CD4-positive, alpha-beta T cell treated with Interleukin-17A for 4 hours (primary cell): ENCODE results near the gene LEPR.

Source experiments
- DNase-seq: peaks from one replicate; pipeline ENCODE4 v3.0.0-alpha.2; 2020; ENCODE audit warnings: mixed read lengths

The LEPR gene

DNA sequence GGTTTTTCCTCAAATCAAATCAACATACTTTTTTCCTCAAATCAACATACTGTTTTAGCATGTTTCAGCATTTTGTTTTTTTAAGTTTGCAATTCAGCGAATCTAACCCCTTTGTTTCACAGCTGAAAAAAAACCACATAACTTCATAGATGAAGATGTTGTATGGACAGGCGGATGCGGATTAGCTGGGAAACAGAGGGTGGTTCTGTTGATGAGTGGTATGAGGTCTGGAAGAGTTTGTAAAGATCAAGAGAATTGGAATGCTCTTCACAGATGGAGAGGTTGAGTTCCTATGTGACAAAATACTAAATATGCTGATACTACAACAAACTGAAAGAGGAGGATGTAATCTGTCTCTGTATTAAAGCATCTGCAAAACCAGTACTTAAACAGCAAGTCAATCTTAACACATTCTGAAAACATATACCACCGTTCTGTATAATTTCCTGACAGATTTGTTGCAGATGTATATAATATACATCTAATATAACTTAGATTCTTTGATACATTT, 10.6 kb upstream of the LEPR start:
- no peak for DNase-seq

DNA sequence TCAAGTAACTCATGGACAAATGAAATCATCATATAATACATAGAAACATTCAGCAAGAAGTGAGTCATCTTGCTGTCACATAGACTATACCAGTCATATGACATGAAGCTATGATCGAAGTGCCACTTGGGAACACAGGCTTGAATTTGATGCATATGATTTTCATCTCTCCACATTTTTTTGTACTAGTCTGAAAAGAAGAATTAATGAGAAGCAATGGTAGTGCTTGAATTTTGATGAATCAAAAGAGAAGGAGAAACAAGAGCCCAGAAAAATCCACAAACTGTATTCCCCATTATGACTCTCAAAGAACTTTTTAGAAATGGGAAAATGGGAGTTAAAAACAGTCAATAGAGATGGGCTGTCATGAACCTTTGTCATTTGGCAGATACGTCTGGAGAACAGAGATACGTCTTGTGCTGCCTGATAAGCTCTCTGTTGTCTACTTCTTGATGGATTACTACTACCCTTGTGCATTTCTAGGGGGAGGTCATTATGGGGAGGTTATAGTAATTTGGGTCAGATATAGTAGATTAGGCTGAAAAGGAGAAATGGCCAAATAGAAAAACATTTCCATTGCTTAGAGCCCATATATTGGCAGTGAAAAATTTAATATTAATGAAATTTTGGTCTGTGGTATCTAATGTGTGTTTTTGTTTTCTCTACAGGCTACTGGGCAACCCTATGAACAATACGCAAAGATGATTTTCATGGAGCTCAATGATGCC, 8.0 kb upstream of the LEPR start:
- DNase-seq = no peak

DNA sequence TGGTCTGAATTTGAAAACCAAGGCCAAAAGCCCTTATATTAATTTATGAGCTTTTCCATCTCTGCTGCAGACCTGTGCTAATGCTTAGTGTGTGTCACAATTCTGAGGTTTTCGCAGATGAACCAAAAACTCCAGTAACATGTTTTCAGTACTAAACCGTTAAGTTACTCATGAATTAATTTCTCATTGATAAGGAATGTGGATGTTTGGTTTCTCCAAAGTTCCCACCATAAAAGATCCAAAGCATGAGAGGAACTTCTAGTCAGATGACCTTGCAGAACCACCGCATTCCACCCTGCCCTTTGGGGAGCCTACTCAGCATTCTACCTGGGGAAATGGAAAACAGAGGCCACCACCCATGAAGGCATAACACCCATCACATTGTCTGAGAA, 7.5 kb upstream of the LEPR start:
- DNase-seq = no peak

- DNase-seq = no peak
These were observed 5.9 kb upstream of the LEPR start for GRCh38 chr1:65414538-65414937.

DNA sequence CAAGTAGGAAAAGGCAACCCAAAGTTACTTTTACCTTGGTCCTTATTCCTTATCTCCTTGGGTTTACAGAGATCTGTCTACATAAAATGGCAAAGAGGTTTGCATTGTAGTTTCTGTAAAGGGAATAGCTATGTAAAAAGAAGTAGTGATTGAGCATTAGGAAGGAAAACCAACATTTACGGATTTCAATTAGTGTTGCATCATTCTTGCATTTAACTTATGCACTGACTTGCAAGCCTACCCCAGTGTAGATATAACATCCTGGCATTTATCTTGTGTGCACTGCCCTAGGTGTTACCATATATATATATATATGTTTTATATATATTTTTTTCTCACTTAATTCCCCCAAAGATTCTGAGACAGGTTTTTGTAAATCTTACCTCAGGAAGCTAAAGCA, 3.7 kb upstream of the LEPR start:
- DNase-seq = no peak

- DNase-seq = no peak
These were observed 2.7 kb upstream of the LEPR start for GRCh38 chr1:65417729-65418128.

DNA sequence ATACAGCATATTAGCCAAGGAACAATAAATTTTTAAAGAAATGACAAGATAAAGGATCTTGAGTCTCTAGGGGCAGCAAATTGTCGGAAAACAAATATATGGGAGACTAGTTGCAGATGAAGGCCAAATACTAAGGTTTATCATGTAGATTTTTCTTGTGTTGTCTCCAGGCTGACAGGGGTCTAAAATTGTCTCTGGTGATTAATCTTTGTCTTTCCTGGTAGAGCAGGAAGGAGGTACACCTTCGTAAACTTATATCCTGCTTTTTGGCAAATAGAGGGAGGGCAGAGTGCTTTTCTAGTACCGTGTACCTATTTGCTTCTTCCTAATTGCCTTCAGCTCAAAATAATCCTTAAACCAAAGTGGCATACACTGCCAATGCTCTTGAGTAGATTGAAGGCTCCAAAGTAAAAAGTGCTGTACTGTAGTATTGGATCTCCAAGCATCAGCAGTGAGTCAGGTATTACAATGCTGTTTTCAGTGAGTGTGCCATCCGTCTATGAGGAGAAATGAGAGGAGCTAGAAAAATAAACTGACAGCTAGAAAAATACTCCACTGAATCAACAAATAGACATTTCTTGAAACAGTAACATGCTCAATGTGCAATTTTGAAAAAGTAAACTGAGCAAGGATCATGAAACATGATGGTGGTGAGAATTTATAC, 1.8 kb upstream of the LEPR start:
- DNase-seq = no peak

- DNase-seq = peak; percentile 99
These were observed 533 bp upstream of the LEPR start for GRCh38 chr1:65419681-65420589.

- no peak for DNase-seq
These were observed 1.0 kb downstream of the LEPR start for GRCh38 chr1:65421351-65422025.

- no peak for DNase-seq
These were observed 2.1 kb downstream of the LEPR start for GRCh38 chr1:65422241-65423203.

DNA sequence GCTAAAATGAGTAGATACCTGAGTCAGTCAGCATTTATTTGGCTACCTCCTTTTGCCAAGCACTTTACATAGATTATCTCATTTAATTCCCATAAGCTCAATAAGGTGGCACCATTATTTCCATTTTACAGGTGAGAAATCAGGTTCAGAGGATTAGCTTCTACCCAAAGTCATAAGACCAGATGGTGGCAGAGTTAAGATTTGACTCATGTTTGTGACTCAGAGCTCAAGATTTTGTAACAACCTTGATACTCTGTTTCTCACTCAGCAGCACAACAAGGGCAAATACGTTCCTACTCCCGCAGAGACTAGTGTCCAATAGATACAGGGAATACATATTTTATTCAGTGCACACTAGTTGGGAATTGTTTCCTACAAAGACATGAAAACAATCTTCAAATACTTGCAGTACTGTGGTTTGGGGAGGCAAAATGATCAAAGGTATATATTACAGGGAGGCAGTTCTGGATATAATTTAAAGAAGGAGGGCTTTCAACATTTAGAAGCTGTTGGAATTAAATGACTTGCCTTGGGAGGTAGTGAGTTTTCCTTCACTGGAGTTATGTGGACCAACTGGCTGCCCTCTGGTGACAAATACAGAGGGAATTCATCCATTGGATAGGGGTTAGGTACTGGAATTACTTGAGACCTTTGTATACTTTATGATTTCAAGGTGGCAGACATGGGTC, 3.6 kb downstream of the LEPR start:
- DNase-seq = no peak

GRCh38 chr1:65424573-65424889, 4.1 kb downstream of the LEPR start:
- DNase-seq = no peak

DNA sequence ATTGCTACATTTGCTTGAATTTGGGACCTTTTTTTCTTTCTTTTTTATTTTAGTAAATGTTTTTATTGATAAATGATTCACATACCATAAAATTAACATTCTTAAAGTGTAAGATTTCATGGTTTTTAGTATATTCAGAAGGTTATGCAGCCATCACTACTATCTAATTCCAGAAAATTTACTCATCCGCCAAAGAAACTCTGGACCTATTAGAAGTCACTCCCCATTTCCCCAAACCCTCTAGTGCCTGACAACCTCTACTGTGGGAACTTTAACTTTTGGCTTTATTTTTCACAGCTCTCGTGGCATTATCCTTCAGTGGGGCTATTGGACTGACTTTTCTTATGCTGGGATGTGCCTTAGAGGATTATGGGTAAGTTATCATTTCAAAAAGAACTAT, 4.5 kb downstream of the LEPR start:
- DNase-seq = no peak

DNA sequence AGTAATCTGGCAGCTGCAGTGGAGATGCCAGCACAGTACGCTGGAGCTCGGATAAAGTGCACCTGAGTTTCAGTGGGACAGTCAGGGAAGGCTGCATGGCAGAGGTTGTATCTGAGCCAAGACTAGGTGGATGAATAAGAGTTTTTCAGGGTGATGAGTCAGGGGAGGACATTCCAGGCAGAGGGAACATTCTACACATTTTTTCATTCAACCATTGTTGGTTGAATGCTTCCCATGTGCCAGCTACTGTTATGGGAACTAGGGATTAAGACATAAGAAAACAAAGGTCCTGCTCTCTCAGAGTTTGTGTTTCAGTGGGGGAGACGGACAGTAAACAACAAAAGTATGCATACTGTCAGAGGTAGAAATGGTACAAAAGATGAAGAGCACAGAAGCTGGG, 5.2 kb downstream of the LEPR start:
- no peak for DNase-seq

- no peak for DNase-seq
These were observed 8.6 kb downstream of the LEPR start for GRCh38 chr1:65429078-65429477.

DNA sequence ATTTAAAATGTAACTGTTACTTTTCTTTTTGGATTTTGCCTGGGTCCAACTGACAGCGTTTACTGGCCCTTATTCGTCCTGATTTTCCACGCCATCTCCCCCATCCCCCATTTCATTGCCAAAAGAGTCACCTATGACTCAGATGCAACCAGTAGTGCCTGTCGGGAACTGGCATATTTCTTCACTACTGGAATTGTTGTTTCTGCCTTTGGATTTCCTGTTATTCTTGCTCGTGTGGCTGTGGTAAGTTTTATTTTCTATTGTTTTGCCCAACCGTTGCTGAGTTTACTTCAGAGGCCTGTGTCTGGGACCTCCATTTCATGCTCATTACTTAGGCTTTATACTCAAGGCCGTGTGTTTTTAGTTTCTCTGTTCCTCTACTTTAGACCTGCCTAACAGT, 9.3 kb downstream of the LEPR start:
- DNase-seq = no peak

GRCh38 chr1:65431111-65431705, 10.7 kb downstream of the LEPR start:
- DNase-seq = no peak

DNA sequence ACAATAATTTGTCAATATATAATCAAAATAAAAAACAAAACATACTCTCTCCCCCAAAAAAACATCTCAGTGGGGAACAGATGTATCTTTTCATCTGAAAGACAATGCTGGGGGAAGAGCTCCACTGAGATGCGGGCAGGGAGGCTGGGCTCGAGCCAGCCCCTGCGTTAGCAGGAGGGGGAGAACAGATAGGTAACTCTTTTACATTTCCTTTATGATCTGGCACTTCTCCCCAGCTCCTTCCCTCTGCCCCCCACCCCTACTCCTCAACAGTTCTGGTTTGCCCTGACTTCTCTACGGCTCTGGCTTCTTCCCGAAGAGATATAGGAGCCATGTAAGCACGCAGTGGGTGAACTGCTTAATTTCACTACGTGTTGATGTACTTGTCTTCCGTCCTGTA, 12.4 kb downstream of the LEPR start:
- DNase-seq = no peak

DNA sequence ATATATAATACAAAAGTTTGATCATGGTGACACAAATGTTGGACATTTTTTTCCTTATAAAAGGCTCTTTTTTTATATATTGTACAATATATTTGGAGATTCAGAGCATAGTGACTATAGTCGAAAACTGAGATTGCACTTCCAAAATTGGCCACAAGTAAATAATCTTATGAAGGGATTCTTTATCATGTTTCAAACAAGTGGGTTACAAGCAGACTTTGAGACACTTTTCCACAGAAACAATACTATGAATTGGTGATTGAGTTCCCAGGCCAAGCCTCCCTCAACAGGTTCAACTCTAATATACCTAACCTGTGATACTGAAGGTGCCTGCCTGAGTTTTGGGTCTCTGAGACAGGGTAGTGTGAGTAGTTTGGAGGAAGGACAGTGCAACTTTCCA, 13.8 kb downstream of the LEPR start:
- no peak for DNase-seq

DNA sequence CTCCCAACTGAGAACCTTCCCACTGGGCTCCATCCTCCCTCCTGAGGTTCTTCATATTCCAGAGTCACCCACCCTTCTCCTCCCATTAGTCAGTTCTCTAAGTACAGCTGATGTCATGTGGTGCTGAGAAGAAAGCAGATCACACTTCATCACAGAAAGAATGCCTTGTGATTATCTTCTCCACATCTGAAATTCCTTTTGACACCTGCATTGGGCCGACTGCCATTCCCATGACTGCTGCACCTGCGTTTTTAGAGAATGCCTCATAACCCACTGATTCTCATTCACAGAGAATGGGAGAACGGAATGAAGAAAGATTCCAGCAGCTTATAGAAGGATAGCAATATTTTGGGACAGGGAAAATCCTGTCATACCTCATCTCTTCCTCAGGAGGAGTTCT, 14.3 kb downstream of the LEPR start:
- no peak for DNase-seq

GRCh38 chr1:65435987-65436386, 15.5 kb downstream of the LEPR start:
- no peak for DNase-seq
